Psoas muscle (tissue), 8 donors: ENCODE measurements around the gene NODAL. TPM values are rescaled to one million over a fixed set of nuclear protein-coding genes. Genes with fewer than 3 reads are reported as not detected.

Experiments
- ATAC-seq, 4 donors: fragments of 200-7000 bp; cut with Tn5 transposase; one replicate each; pipeline ENCODE4 v1.9.1; 2020; ENCODE audit warnings: moderate library complexity in 3 of 4, mild to moderate bottlenecking in 2 of 4
- DNase-seq, 2 donors: peaks; one replicate each; pipeline ENCODE4 v3.0.0-alpha.2; 2020
- H3K27ac ChIP-seq: fragments of 200-600 bp; one replicate; pipeline ENCODE4 v1.8.0; 2022
- H3K27me3 ChIP-seq, 3 donors: fragments of 200-600 bp in 1 of 3; one replicate each; pipeline versions ENCODE4 v1.6.1 to v1.8.0; 2013 to 2022; ENCODE audit warnings: low read length in 2 of 3, mild to moderate bottlenecking in 2 of 3, moderate library complexity in 1 of 3; ENCODE audit not compliant: insufficient read depth in 3 of 3
- H3K36me3 ChIP-seq, 2 donors: fragments of 200-600 bp in 1 of 2; one replicate each; pipeline versions ENCODE4 v1.6.1 to v1.8.0; 2013 to 2022; ENCODE audit warnings: low read depth in 1 of 2, mild to moderate bottlenecking in 1 of 2, moderate library complexity in 1 of 2; ENCODE audit not compliant: insufficient read depth in 1 of 2
- H3K4me1 ChIP-seq: fragments of 200-600 bp; one replicate; pipeline ENCODE4 v1.8.0; 2022
- H3K4me3 ChIP-seq: fragments of 200-600 bp; one replicate; pipeline ENCODE4 v1.8.0; 2022; ENCODE audit warnings: mild to moderate bottlenecking
- H3K9me3 ChIP-seq: fragments of 200-600 bp; one replicate; pipeline ENCODE4 v1.8.0; 2022
- WGBS, 3 donors: extraction: QIAGEN DNeasy Blood & Tissue Kit; methylation state at CpG; one replicate each; pipeline versions ENCODE4 v1.1.6 to v1.1.7; 2013; 5-methylcytosine and 5-hydroxymethylcytosine counted together
- intact Hi-C, 2 donors: fragments of 100-400 bp; cut with DNase I; formaldehyde crosslinking; loops; one replicate each; pipeline versions ENCODE4 v1.11.0 to v1.14.2; 2022
- polyA plus RNA-seq, 3 donors: library from polyadenylated mRNA; stranded (reverse); fragments of 200-250 nt; gene quantifications; one replicate each; pipeline ENCODE4 v1.2.3, GENCODE V29; 2013
- total RNA-seq, 4 donors: library from RNA; stranded (reverse); fragmentation: NEBNext Ultra II Directional in 2 of 4; extraction: Animal tissue kit (Norgen Biotek cat#: 25700) in 2 of 4; gene quantifications; one replicate each; pipeline versions ENCODE4 v1.2.1 to v1.2.4, GENCODE V29; 2021 to 2023
- TF ChIP-seq, protein P1 (sequence below): fragments of 200-600 bp; IDR thresholded peaks from one replicate; pipeline ENCODE4 v1.8.0; 2022; ENCODE audit warnings: antibody characterized with exemption
- donor health status: healthy with polysubstance abuse.
- donor health status: DM: no; HTN: no; CAD: no; lungs with moderate emphysema.
- donor health status: Bipolar disorder and iron deficiency.
- donor health status: healthy.
- donor health status: DM: yes; HTN: yes; CAD: no.
- donor health status: DM: no; HTN: no; CAD: no.
- donor health status: DM: no; HTN: no; CAD: no.
- donor health status: DM: yes; HTN: yes; CAD: no.

NODAL gene
- total and polyA plus RNA-seq, 7 donors, result 0.08 to 0.10 TPM; not detected in 5

DNA sequence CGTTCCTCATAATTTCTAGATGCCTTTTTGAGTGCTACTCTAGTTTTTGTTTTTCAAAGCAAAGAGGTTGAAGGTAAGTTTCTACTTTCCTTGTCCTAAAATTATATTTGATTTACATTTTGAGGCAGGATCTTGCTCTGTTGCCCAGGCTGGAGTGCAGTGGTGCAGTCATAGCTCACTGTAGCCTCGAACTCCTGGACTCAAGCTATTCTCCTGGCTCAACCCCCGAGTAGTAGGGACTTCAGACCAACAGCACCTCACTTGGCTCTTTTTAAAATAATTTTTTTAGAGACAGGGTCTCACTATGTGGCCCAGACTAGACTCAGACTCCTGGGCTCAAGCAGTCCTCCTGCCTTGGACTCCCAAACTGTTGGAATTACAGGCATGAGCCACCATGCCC, 22.8 kb downstream of the NODAL start:
- DNase-seq, result no peak
- H3K4me1 ChIP-seq, result peaks cover 19% of the 10 kb centered on the region
- no peak for ATAC-seq
- TF ChIP-seq, protein P1, sequence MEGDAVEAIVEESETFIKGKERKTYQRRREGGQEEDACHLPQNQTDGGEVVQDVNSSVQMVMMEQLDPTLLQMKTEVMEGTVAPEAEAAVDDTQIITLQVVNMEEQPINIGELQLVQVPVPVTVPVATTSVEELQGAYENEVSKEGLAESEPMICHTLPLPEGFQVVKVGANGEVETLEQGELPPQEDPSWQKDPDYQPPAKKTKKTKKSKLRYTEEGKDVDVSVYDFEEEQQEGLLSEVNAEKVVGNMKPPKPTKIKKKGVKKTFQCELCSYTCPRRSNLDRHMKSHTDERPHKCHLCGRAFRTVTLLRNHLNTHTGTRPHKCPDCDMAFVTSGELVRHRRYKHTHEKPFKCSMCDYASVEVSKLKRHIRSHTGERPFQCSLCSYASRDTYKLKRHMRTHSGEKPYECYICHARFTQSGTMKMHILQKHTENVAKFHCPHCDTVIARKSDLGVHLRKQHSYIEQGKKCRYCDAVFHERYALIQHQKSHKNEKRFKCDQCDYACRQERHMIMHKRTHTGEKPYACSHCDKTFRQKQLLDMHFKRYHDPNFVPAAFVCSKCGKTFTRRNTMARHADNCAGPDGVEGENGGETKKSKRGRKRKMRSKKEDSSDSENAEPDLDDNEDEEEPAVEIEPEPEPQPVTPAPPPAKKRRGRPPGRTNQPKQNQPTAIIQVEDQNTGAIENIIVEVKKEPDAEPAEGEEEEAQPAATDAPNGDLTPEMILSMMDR, result no peak
- no peaks in the 10 kb centered on the region for H3K9me3 ChIP-seq
- intact Hi-C loops, result no loop called here
- no peak overlapping the region for H3K4me3 ChIP-seq
- 90 to 94% (median 93%) methylated on average over 3 of the region's 3 CpGs for WGBS, 3 donors
- peaks cover 12 to 63% of the 10 kb centered on the region in 2 donors for H3K36me3 ChIP-seq
- H3K27me3 ChIP-seq, result no peaks in the 10 kb centered on the region
- peak overlapping the region; percentile 27 for H3K27ac ChIP-seq

DNA sequence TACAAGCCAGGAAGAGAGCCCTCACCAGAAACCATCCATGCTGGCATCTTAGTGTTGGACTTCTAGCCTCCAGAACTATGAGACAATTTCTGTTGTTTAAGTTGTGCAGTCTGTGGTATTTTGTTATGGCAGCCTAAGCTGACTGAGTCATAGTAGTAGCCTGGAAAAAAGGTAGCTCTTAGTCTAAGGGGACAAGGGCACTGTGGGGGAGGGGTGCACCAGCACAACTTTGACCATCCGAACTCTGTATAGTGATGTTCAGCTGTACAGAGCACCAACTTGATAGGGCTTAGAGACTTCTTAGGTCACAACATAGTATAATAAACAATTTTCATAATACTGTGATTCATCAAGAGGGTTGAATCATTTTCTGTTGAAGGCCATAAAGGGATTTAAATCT, 23.3 kb downstream of the NODAL start:
- intact Hi-C loops, result no loop called here
- peaks cover 11 to 58% of the 10 kb centered on the region in 2 donors for H3K36me3 ChIP-seq
- peaks cover 14% of the 10 kb centered on the region for H3K4me1 ChIP-seq
- TF ChIP-seq, protein P1, result no peak
- DNase-seq (no peak), ATAC-seq (peak; percentile 27 to 62 (median 46))
- 77 to 80% (median 80%) methylated on average over 1 of the region's 1 CpG for WGBS, 3 donors
- no peaks in the 10 kb centered on the region for H3K27me3 ChIP-seq
- H3K9me3 ChIP-seq, result no peaks in the 10 kb centered on the region
- peak overlapping the region; percentile 27 for H3K27ac ChIP-seq
- no peak overlapping the region for H3K4me3 ChIP-seq

DNA sequence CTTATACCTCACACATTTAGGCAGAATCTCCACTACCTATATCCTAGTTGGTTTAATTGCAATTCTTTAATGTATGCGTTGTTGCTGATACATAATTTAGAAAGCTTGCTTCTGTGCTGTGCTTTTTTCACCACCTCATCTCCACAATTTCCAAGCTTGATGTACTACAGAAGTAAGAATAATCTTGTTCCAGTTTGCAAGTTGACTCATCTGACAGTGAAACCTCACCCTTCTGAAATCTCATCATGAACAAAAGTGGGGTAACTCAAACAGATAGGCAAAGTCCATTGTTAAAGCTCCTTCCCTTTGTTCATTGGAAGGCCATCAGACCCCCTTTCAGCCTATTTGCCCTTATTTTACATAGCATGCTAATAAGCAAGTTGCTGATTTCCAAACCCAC, 23.9 kb downstream of the NODAL start:
- DNase-seq (no peak), ATAC-seq (peak in 3 of 4 donors; percentile 15 to 34 (median 27))
- intact Hi-C loops, result no loop called here
- Histone ChIP-seq H3K4me3 (no peak overlapping the region), H3K27me3 (no peaks in the 10 kb centered on the region), H3K36me3 (peaks cover 9 to 52% of the 10 kb centered on the region in 2 donors), H3K4me1 (peaks cover 14% of the 10 kb centered on the region), H3K27ac (peak overlapping the region; percentile 27), H3K9me3 (no peaks in the 10 kb centered on the region)
- WGBS, 3 donors, result 97 to 100% (median 99%) methylated on average over 1 of the region's 1 CpG
- TF ChIP-seq, protein P1, result no peak

DNA sequence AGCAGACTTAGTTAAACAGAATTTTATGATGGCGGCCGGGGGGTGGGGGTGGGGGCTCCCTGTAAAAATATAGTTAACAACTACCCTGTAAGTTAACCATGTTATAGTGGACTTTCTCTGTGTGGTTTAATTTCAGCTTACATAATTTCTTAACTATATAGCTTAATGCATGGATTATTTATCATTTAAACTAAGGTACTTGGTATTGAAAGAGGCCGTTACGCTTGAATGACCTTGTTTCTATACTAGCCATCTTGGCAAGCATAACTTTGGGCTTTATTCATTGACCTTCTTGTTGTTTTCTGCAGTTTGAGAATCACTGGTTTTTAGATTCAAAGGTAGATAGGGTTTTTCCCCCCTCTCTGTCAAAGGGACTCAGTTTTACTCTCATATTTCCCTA, 29.1 kb downstream of the NODAL start:
- H3K9me3 ChIP-seq, result no peaks in the 10 kb centered on the region
- TF ChIP-seq, protein P1, result no peak
- intact Hi-C loops, result no loop called here
- H3K27ac ChIP-seq, result no peak overlapping the region
- WGBS, 3 donors, result 68 to 86% (median 85%) methylated on average over 4 of the region's 4 CpGs
- H3K27me3 ChIP-seq, result no peaks in the 10 kb centered on the region
- peaks cover 47% of the 10 kb centered on the region for H3K4me1 ChIP-seq
- ATAC-seq (no peak), DNase-seq (no peak)
- no peak overlapping the region for H3K4me3 ChIP-seq
- peaks cover 0 to 29% of the 10 kb centered on the region in 2 donors for H3K36me3 ChIP-seq

DNA sequence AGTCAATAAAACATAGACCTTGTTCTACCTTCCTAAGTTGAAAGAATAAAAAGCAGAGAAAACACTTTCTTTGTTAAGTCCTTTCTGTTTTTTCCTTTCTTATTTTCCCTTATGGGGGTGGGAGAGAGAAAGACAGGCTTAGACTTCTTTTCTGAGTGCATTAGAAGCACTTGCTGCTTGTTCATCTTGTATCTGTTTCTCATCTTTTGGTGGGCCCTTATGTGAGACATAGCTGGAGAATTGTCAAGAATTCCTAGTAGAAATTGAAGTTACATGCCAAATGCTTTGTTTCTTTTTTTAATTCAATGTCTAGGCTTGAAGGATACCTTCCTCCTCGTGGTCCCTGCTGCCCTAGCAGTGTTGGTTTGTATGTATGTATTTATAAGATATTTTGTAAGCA, 30.9 kb downstream of the NODAL start:
- DNase-seq, result no peak
- H3K27ac ChIP-seq, result no peak overlapping the region
- no peaks in the 10 kb centered on the region for H3K9me3 ChIP-seq
- H3K36me3 ChIP-seq, result peaks cover 0 to 24% of the 10 kb centered on the region in 2 donors
- WGBS, 3 donors, result 0 to 20% (median 8%) methylated on average over 1 of the region's 1 CpG
- no peak overlapping the region for H3K4me3 ChIP-seq
- TF ChIP-seq, protein P1, result no peak
- intact Hi-C loops, result no loop called here
- peaks cover 60% of the 10 kb centered on the region for H3K4me1 ChIP-seq
- ATAC-seq, result no peak
- no peaks in the 10 kb centered on the region for H3K27me3 ChIP-seq
